Kasumi-1 (cell line): ENCODE measurements around the gene MOK.

Experiments
- DNase-seq, 2 experiments: peaks; one replicate each; lab custom pipeline; 2025; lab: John Stamatoyannopoulos, UW

MOK gene

DNA sequence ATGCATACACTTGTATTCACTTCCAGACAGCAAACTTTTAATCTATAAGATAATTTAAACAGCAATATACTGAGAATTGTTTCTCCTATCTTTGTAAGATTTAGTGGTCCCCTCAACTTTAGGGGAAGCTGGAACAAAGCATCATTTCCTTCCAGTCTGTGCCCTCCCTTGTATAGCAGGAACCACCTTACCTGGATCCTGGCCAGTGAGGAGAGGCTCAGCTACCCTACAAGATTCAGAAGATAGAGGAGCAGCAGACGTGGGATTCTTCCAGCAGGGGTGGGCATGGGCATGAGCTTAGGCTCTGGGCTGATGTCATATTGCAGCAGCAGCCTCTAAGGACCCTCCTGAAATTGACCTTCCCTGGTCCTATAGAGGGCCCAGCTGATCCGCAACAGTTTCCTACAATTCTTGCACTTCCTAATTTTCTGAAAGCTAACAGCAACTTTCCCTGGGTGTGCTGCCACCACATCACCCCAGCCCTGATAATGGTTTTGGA lies 21.3 kb downstream of the MOK start:
- no peak for DNase-seq

DNA sequence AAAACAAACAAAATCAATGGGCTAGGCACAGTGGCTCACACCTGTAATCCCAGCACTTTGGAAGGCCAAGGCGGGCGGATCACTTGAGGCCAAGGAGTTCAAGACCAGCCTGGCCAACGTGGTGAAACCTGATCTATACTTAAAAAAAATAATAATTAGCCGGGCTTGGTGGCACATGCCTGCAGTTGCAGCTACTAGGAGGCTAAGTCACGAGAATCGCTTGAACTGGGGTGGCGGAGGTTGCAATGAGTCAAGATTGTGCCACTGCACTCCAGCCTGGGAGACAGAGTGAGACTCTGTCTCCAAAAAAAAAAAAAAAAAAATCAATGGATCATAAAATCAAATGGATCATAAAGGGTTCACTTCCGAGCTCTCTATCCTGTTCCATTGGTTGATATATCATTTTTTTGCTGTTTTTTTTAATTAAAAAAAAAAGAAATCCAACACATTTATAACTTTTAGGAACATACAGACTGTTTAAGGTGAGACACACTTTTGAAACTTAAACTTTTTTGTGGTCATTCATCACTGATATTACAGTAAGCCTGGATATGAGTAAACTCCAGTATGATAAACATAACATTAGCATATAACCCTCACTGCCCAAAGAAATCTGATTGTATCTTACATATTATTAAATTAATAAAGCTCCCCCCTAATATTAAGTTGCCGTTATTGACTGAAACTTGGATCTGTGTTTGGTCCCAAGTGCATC lies 22.1 kb downstream of the MOK start:
- no peak for DNase-seq

DNA sequence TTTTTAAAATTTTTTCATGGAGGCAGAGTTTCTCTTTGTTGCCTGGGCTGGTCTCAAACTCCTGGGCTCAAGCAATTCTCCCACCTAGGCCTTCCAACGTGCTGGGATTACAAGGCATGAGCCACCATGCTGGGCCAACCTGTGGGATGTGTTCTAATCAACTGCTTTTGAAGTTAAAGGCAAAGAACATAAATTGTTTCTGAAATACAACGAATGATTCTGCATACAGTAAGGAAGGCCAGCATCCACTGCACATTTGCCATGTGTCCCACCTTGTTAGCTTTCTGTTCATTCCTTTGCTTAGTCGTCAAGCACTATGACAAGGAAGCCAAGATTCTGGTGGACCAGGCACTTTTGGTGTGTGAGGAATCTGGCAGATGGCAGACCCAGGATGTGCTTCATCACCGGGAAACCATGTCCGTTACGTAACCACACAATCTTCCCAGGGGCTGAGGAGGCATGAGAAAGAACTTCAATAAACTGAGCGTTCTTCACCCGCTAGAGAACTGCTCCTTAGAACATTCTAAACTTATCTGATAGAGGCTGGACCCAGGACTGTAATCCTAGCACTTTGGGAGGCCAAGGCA lies 24.5 kb downstream of the MOK start:
- no peak for DNase-seq

DNA sequence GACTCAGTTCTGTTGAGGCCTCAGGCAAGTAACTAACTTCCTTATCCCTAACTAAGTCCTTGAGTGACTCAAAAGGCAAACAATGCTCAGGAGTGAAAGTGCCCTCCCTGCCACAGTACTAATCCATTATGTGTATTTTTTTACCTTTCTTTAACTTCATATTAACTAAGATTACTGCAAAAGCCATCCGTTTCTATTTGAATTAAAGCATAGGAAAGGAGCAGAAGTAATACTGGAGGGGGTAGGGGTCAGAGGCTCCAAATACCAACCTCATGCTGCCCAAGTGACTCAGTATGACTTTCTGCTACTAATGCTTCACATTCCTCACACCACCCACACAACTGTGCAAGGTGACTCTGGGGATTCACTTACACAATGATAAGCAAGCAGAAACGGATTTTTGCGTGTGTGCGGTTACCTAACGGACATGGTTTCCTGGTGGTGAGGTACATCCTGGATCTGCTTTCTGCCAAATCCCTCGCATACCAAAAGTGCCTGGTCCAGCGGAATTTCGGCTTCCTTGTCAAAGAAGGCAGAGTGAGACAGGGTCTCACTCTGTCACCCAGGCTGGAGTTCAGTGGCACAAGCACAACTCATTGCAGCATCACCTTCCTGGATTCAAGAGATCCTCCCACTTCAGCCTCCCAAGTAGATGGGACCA lies 25.1 kb downstream of the MOK start:
- DNase-seq: no peak

DNA sequence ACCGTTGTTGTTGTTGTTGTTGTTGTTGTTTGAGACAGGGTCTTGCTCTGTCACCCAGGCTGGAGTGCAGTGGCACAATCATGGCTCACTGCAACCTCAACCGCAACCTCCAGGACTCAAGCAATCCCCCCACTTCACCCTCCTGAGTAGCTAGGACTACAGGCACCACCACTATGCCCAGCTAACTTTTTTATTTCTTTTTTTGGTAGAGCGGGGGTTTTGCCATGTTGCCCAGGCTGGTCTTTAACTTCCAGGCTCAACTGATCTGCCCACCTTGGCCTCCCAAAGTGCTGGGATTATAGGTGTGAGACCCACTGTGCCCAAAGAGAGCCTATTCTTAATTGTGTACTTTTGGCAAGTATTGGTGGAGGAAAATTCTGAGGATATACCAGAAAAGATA lies 25.7 kb downstream of the MOK start:
- DNase-seq: no peak

DNA sequence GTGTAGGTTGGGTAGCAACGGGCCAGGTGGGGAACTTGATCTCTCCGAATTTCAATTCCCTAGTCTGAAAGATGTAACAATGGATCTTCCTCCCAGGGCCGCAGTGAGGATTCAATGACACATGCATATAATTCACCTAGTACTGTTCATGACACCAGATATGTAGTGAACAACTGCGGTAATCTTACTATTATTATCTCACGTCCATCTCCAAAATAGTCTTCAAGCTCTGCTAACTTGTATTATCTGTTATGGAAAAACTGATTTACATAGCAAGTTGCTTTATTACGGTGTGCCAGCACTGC lies 26.4 kb downstream of the MOK start:
- no peak for DNase-seq

DNA sequence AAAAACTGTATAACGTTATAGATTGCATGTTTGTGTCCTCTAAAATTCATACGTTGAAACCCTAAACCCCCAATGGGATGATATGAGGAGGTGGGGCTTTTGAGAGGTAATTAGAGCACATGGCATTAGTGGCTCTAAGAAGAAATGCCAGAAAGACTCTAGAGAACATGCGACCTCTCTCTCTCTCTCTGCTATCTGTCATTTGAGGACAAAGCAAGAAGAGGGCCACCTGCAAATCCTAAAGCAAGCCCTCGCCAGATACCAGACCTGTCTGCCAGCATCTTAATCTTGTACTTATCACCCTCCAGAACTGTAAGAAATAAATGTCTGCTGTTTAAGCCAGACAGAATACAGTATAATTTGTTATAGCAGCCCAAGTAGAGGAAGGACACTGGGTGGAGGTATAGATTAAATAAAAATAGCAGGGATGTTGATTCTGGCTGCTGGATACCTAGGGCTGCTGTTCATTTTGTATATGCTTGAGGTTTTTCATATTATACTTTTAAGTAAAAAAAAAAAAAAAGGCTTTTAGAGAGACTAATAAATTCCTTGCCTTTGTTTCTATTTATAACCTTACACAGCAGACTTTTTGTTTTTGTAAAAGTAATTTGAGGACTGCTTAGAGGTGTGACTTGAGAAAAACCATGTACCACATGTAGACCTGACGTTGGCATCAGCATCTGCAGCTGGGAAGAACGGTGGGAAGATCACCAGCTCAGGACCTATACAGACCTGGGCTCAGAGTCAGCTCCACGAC lies 26.9 kb downstream of the MOK start:
- DNase-seq: no peak

DNA sequence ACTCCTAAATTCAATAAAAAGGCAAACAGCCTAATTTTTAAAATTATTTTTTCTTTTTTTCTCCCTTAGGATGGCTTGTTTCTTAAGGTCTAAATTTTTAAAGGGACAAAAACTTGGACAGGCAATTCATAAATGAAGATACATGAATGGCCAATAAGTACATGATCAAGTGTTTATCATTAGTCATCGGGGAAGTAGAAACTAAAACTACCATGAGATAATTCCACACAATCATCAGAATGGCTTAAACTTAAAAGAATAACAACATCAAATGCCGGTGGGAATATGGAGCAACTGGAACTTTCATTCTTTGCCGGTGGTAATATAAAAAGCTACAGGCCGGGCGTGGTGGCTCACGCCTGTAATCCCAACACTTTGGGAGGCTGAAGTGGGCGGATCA lies 29.1 kb downstream of the MOK start:
- DNase-seq: no peak

DNA sequence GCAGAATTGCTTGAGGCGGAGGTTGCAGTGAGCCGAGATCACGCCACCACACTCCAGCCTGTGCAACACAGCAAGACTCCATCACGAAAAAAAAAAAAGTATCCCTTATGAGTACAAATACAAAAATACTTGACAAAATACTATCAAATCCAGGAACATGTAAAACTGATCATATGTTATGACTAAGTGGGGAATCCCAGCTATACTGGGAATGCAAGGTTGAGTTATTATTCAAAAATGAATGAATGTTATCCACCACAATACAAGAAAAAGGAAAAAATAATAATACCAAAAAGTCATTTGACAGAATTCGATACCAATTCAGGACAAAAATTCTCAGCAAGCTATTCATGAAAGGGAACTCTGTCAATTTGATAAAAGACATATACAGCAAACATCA lies 32.6 kb downstream of the MOK start:
- DNase-seq: no peak

DNA sequence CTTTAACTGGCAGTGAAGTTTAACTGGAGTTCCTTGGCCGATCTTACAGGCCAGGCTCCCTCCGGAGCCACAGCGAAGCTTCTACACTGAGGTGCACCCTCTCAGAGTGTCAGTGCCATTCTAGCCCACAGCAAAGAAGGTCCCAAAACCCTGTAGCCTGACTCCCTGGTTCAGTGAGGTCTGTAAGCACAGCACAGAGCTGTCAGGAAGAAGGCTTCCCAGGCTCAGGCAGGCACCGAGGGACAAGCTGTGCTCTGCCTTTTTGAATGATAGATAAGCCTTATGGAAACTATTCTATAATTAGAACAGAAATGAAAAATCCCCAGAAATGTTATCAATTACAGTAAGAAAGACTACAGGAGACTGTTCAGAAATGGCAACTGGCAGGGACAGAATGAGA lies 40.2 kb downstream of the MOK start:
- DNase-seq: no peak

DNA sequence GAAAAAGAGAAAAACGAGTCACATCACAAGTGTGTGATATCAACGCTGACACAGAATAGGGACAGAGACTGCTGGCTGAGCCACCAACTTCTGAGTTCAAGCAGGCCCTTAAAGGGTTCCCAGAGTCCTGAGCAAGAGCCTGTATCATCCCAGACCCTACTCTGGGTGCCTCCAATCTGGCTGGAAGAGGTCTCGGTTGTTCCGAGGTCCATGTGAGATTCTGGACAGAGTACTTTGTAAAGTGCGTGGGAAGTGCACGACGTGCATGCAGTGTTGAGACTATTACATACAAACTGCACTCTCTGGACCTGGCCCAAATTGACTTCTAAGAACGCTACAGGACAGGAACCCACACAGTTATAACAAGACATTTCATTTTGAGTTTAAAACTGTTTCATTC lies 40.6 kb downstream of the MOK start:
- no peak for DNase-seq

DNA sequence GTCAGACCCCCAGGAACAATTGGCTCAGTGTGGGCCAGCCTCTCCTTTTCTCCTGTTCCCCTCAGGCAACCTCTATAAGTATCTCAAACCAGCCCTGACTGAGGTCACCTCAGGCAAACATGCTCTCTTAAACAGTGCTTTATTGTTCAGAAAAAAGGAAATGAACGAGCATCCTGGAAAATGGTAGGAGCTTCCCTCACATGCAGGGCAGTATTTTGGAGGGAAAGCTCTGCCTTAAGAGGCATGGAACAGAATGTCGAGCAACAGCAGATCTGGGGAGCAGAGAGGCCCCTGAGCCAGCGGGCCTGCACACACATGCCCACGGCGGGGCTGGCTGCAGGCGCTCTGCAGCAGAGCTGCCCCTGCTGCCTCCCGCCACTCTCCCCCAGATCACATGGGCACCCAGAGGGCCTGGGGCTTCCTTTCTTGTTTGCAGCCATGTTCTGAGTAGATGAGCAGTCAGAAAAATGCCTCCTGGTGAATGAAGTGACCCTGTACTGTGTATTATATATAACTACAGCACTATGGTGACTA lies 42.0 kb downstream of the MOK start:
- DNase-seq: no peak

DNA sequence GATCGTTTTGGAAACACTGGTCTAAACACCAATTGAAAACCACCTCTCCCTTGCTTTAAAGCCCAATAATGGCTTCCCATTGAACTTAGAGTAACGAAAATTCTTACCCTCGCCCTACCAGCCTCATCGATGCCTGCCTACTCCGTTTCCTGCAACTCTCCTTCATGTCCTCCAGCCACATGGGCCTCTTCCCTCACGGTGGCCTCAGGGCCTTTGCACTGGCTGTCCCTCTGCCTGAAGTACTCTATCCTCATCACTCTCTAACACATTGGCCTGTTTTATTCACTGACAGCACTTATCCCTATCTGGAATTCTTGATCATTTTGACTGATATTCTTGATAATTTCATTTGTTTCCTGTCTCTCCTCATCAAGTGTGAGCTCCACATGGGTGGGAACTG lies 46.8 kb downstream of the MOK start:
- no peak for DNase-seq

DNA sequence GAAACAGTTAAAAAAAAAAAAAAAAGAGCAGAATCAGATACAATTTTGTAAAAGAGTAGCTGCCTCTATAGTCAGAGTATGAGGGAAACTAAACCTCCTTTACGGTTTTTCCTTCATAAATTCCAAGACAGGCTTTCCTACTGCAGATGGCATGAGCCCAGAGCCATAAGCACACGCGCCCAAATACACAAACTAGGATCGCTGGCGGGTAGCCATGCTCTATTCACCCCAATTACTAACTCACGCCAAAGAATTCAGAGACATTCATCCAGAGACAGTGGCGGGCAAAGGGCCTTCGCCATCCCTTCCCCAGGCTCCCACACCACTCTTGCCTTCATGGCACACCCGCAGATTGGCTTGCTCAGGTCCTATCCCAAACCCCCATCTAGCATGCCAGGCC lies 48.2 kb downstream of the MOK start:
- no peak for DNase-seq

DNA sequence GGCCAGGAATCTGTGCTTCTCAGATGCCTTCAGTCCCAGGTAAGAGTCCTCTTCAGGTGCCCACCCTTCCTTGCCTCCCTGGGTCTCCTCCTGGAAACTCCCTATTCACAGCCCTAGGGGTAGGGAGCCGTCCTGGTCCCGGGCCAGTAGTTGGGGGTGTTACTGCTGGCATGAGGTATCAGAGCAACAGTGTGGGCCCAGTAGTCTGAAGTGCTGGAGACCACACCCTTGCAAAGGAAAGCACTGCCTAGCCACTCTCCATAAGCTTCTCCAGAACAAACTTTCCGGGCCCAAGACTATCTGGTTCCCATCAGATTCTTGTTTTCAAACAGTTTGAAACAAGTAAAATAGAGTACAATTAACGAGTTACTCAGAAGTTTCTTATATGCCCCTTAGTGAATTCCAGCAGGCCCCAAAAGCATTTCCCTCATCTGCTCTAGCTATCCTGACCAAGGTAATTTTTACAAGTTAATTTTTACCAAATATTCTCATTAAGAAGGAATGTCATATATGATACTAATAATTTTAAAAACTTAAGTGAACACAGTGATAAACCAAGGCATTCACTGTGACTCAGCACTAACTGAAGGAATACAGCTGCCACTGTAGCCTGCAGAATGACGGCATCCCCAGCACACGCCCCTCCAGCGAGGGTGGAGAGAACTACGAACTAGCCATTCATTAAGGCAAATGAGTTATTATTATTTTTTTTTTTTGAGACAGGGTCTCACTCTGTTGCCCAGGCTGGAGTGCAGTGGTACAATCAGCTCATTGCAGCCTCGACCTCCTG lies 49.4 kb downstream of the MOK start:
- no peak for DNase-seq

DNA sequence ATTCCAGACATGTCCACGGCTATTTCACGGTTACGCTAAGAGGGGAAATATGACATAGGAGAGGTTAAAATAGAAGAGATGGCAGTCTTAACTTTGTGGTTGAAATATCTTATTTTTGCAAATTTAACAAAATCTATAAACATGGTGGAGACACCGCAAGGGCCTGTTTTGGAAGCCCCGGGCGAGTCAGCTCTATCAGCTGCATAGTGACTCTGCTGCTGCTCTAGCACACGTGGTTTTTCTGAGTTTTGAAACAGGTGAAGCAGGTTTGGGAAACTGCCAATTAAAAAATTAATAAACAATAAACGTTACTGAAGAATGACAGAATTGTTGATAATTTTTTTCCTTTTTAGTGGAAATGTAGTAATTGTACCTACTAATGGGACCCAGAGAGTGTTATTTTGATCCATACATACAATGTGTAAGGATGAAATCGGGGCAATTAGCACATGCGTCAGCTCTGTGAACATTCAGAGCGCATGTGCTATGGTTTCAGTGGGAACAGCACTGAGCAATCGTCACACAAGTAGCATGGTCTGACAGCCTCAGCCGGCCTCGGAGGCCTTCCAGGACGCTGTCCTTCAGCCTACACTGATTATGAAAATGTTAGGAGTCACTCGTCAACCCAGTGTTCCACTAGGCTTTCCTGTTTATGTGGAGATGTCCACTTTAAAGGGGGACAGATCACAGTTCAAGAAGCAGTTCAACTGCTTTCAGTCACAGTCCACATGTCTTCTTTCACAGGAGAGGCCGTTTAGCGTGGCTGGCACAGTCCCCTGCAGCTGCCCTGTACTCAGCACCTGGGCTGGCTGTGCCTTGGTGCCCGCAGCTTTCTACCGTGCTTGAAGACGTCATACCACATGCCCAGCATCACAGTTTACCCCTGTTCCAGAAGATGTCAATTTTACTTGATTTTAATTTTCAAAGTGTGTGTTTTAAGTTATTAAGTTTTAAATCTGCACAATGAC lies 51.8 kb downstream of the MOK start:
- DNase-seq: no peak

DNA sequence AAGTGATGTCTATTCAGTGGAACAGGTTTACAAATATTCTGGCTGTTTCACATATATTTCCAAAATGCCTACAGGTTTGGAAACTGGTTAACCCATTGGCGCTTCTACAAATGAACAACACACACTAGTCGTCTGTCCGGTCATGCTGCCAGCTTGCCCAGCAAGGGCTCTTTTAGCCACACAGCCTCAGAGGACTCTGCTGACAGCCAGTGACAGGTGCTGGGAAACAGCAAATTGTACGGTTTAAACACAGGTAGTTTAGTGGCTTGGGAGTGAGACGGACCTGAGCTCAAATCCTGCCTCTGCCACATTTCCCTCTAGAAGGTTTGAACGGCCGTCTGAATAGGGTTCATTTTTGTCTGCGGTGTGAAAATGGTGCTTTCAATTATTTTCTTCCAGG lies 53.8 kb downstream of the MOK start:
- no peak for DNase-seq

DNA sequence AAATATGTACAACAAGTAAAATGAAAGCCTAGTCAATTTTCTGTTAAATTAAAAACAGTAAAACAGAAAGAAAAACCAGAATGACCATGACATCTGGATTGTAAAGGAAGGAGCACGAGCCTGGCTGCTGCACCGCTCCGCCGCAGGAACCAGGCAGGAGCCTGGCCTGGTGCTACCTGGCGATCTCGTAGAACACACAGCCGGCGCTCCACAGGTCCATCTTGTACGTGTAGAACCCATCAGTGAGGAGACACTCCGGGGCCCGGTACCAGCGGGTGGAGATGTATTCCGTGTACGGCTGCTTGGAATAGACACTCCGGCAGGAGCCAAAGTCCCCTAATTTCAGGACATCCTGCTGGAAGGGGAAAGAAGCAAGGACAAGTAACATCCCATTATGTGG lies 54.3 kb downstream of the MOK start:
- no peak for DNase-seq

DNA sequence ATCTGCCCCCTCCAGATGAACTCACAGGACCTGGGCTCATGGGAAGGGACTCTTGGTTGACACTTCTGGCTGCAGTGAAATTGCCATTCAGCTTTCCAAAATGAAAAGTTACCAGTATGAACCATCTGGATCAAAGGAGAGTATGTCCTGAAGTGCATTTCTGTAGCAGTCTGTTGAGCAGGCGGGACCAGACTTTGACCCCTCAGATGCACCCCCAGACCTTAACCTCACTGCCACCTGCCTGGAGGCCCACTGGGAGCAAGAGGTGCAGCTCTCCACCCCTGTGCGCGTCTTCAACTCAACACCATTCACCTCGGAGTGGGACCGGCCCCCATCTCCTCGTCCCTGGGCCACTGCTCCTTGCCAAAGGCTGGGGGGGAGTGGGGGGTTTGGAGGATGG lies 55.0 kb downstream of the MOK start:
- no peak for DNase-seq

DNA sequence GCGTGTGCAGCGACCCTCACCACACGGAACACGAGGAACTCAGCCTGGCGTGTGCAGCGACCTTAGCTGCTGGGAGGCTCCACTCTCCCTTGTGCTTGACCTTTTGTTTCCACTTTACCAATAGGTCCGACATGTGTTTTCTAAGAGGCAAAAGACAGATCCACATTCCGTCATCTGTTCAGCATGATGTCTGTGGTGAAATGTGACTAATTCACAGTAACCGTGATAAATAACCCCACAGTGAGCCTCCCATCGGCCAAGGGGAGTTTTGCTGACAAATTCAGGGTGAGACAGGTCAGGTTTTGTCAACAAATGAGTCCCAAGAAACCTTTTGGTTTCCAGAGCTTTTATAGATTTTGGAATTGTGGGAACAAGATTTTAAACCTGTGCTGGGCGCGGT lies 55.9 kb downstream of the MOK start:
- no peak for DNase-seq

DNA sequence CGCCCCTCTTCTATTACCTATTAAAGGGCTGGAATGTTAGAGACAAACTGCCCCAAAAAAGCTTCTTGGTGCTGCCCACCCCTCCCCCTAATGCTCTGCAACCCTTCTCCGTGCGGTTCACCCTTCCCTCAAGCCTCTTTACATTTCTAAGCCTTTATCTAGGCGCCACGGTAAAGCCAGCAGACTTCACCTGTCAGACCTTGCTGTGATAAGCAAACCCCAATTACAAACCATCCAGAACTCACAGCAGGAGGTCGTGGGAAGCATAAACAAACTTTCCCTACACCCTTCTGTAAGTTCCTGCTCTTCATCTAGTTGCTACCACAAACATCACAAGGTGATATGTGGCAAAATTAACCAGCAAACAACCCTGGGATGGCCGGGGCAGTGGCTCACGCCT lies 56.8 kb downstream of the MOK start:
- no peak for DNase-seq
